ENCODE data around the gene CTF1.

DNA sequence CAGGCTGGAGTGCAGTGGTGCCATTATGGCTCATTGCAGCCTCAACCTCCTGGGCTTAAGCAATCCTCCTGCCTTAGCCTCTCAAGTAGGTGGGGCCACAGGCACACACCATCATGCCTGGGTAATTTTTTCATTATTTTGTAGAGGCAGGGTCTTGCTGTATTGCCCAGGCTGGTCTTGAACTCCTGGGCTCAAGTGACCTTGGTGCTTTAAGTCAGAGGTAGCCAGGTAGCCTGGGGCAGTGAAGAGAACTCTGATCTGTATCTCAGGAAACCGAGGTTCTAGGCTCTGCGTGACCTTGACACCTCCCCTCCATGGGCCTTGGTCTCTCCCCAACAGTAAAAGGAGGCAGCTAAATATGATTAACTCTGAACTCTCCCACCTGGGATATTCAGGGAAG lies 3.4 kb downstream of the CTF1 start:
- TF ChIP-seq CTCF (IDR thresholded peaks at IDR 0.05) (no peak), POLR2A (IDR thresholded peaks at IDR 0.05) (no peak)

Measured in adrenal gland (tissue), 5 donors.